HG03571 (cell line): ENCODE measurements around the gene KRTCAP3.
"Not testable (repeated sequence)": the region's sequence is repeated elsewhere in the genome, so short reads cannot be mapped to it uniquely, and the experiment has no call there.

Experiments
- ATAC-seq: cut with Tn5 transposase; IDR thresholded peaks from one replicate; pipeline ENCODE4 v1.9.1; 2021; ENCODE audit not compliant: unreplicated experiment

The KRTCAP3 gene

GRCh38 chr2:27441958-27442919, at the start of gene KRTCAP3:
Gene KRTCAP3 (plus strand): TSS chr2:27442381. CDS start chr2:27442413, 32 bp downstream.
- ATAC-seq: no peak

GRCh38 chr2:27393225-27393624, 49.0 kb upstream of the KRTCAP3 start:
- no peak for ATAC-seq

- ATAC-seq: no peak
Observed at GRCh38 chr2:27398962-27399361, 43.2 kb upstream of the KRTCAP3 start.

- ATAC-seq: no peak
Observed at GRCh38 chr2:27400348-27401135, 41.6 kb upstream of the KRTCAP3 start.

GRCh38 chr2:27407798-27408491, 34.2 kb upstream of the KRTCAP3 start:
- no peak for ATAC-seq

GRCh38 chr2:27408601-27409320, 33.4 kb upstream of the KRTCAP3 start:
- peak; percentile 27 for ATAC-seq

GRCh38 chr2:27409321-27410073, 32.7 kb upstream of the KRTCAP3 start, which contains the start of gene PPM1G:
Gene PPM1G (minus strand): TSS chr2:27409591. CDS start chr2:27409422, 169 bp downstream.
- peak; percentile 90 for ATAC-seq

- ATAC-seq: no peak
Observed at GRCh38 chr2:27412419-27413152, 29.6 kb upstream of the KRTCAP3 start.

- ATAC-seq: no peak
Observed at GRCh38 chr2:27416151-27416550, 26.0 kb upstream of the KRTCAP3 start.

- ATAC-seq: no peak
Observed at GRCh38 chr2:27420996-27421395, 21.2 kb upstream of the KRTCAP3 start.

GRCh38 chr2:27421660-27422250, 20.4 kb upstream of the KRTCAP3 start:
- no peak for ATAC-seq

- no peak for ATAC-seq
Observed at GRCh38 chr2:27422958-27423357, 19.2 kb upstream of the KRTCAP3 start.

- not testable (repeated sequence) for ATAC-seq
Observed at GRCh38 chr2:27425039-27425438, 17.1 kb upstream of the KRTCAP3 start.

- ATAC-seq: no peak
Observed at GRCh38 chr2:27427863-27428212, 14.3 kb upstream of the KRTCAP3 start.

- ATAC-seq: peak; percentile 80
Observed at GRCh38 chr2:27428213-27428977, 13.8 kb upstream of the KRTCAP3 start, which contains the start of gene NRBP1. Gene NRBP1 (plus strand): TSS chr2:27428631. CDS start chr2:27433274, 4,643 bp downstream.

GRCh38 chr2:27428978-27429541, 13.1 kb upstream of the KRTCAP3 start:
- ATAC-seq: peak; percentile 75

- no peak for ATAC-seq
Observed at GRCh38 chr2:27431395-27431794, 10.8 kb upstream of the KRTCAP3 start.
